ENCODE measurements around the gene SERPINA5. TPM values are rescaled to one million over a fixed set of nuclear protein-coding genes. Genes with fewer than 3 reads are reported as not detected.

SERPINA5 gene
- total and polyA plus RNA-seq, 2 of the 13 experiments (the other 11 are each of a cell fraction or from before 2014, with no cell fraction given): 449 to 498 TPM

- POLR2A ChIA-PET: interaction anchor here (0.6 to 8.1 kb wide), 16 partner anchors 9 to 184 kb away, joined by 3 to 142 read pairs (median 8); partner anchors contain the start of genes SERPINA1, SERPINA3, SERPINA4 and SERPINA5
- peak overlapping the region in 1 of 3 experiments; percentile 30; a peak in 1 of 6 replicates for H3K4me3 ChIP-seq (replicated peaks in 1 of 3; ENCODE audit: insufficient read depth in 1 of 3, low read depth in 2 of 3, low read length in 3 of 3)
- TF ChIP-seq NR2C2 (CRISPR knock-in tag; IDR thresholded peaks at IDR 0.05; ENCODE audit: borderline replicate concordance): peak; percentile 75; the same call in 1 of the 2 replicates
- peak; percentile 78 for TF ChIP-seq RXRA (CRISPR knock-in tag; IDR thresholded peaks at IDR 0.05)
- peak; percentile 77 for TF ChIP-seq FOXP4 (CRISPR knock-in tag; IDR thresholded peaks at IDR 0.05)
- TF ChIP-seq ZBTB34 (CRISPR knock-in tag; IDR thresholded peaks at IDR 0.05): no peak; the same call in 1 of the 2 replicates
- no peak; the same call in 1 of the 2 replicates for TF ChIP-seq ZSCAN9 (CRISPR knock-in tag; IDR thresholded peaks at IDR 0.05; ENCODE audit: borderline replicate concordance)
- no peak for TF ChIP-seq ZNF619 (CRISPR knock-in tag; IDR thresholded peaks at IDR 0.05)
- no peak for TF ChIP-seq REL (CRISPR knock-in tag; conservative IDR thresholded peaks at IDR 0.05)
- peak; percentile 94 for TF ChIP-seq ZNF746 (CRISPR knock-in tag; IDR thresholded peaks at IDR 0.05)
- no peak for TF ChIP-seq NBN (conservative IDR thresholded peaks at IDR 0.05)
- TF ChIP-seq ZNF607 (CRISPR knock-in tag; IDR thresholded peaks at IDR 0.05; ENCODE audit: borderline replicate concordance): no peak
- TF ChIP-seq ETV6 (CRISPR knock-in tag; conservative IDR thresholded peaks at IDR 0.05): no peak
- TF ChIP-seq ZNF101 (CRISPR knock-in tag; IDR thresholded peaks at IDR 0.05; ENCODE audit: borderline replicate concordance, low read depth): no peak
- no peak for TF ChIP-seq DR1 (CRISPR knock-in tag; IDR thresholded peaks at IDR 0.05)
- no peak for TF ChIP-seq ZNF276 (CRISPR knock-in tag; IDR thresholded peaks at IDR 0.05; ENCODE audit: low read depth)
- no peak for TF ChIP-seq AGO2 (optimal IDR thresholded peaks at IDR 0.05; ENCODE audit: low read depth, low read length)
- no peak for TF ChIP-seq CENPBD1 (CRISPR knock-in tag; IDR thresholded peaks at IDR 0.05; ENCODE audit: borderline replicate concordance, low read depth)
- no peak for TF ChIP-seq SETDB1 (CRISPR knock-in tag; IDR thresholded peaks at IDR 0.05; ENCODE audit: borderline replicate concordance)
- TF ChIP-seq ZNF274 (CRISPR knock-in tag; IDR thresholded peaks at IDR 0.05): no peak
- no peak for TF ChIP-seq ZNF660 (CRISPR knock-in tag; IDR thresholded peaks at IDR 0.05; ENCODE audit: borderline replicate concordance, low read depth)
Observed at GRCh38 chr14:94572637-94573303, 8.5 kb upstream of the SERPINA5 start.

More at GRCh38 chr14:94572637-94573303, 8.5 kb upstream of the SERPINA5 start:
- H3K27me3 ChIP-seq (ENCODE audit: control insufficient read depth in 1 of 2, insufficient read depth in 2 of 2, low read length in 2 of 2): no peaks in the 10 kb centered on the region
- H3K9me3 ChIP-seq (ENCODE audit: low read length): no peaks in the 10 kb centered on the region
- FAIRE-seq: peak; percentile 81
- intact Hi-C loops (cut with micrococcal nuclease; ENCODE audit: unreplicated experiment) (no loop called here), in situ Hi-C loops (cut with HindIII; ENCODE audit: extremely low pct_ligation_motif_present, low pct_unique_long_range_greater_than_20kb) (no loop called here)
- peak; percentile 77 for ATAC-seq
- peaks cover 96% of the 10 kb centered on the region for H3K4me1 ChIP-seq (ENCODE audit: insufficient read depth, low read length)
- CTCF ChIA-PET (ENCODE audit: low intra/inter-chr PET ratio, low total read pairs): interaction anchor here (1.3 kb wide), 1 partner anchor 64 kb away, joined by 4 read pairs; no protein-coding TSS in a partner anchor
- peak overlapping the region; percentile 57 for H3K9ac ChIP-seq (ENCODE audit: insufficient read depth, low read depth, low read length)
- no peak overlapping the region for H2AFZ ChIP-seq (ENCODE audit: low read length)
- BruUV-seq (replicated peaks): no TSS peak
- H4K20me1 ChIP-seq (ENCODE audit: insufficient read depth, low read length): no peaks in the 10 kb centered on the region
- H3K36me3 ChIP-seq (replicated peaks in 1 of 2; ENCODE audit: control insufficient read depth in 1 of 2, insufficient read depth in 2 of 2, low read length in 2 of 2): no peaks in the 10 kb centered on the region
- WGBS (ENCODE audit: low lambda C conversion rate): 1% methylated on average over 7 of the region's 7 CpGs
- peak overlapping the region; percentile 66 for H3K4me2 ChIP-seq (ENCODE audit: low read depth, low read length)
- DNase-seq (ENCODE audit: low spot score): peak; percentile 90
- no peaks in the 10 kb centered on the region for H3K79me2 ChIP-seq (ENCODE audit: insufficient read depth, low read length)
- H3K27ac ChIP-seq (ENCODE audit: extremely low read length, insufficient read depth, low read length): peak overlapping the region; percentile 94
